HepG2 (cell line): ENCODE results near the gene POU5F1. TPM values are rescaled to one million over a fixed set of nuclear protein-coding genes. Genes with fewer than 3 reads are reported as not detected.

Experiments
- CC2D1A ChIP-seq: sonication (generic); formaldehyde crosslinking; IDR thresholded peaks from 2 replicates; pipeline ENCODE4 v1.8.1; 2023; ENCODE audit warnings: mild to moderate bottlenecking, missing genetic modification reagents
- CCDC6 ChIP-seq: sonication (generic); formaldehyde crosslinking; IDR thresholded peaks from 2 replicates; pipeline ENCODE4 v1.8.1; 2022; ENCODE audit warnings: mild to moderate bottlenecking, missing genetic modification reagents, moderate library complexity
- CHCHD3 ChIP-seq: sonication (generic); formaldehyde crosslinking; IDR thresholded peaks from 2 replicates; pipeline ENCODE4 v1.8.0; 2022; ENCODE audit warnings: mild to moderate bottlenecking, missing genetic modification reagents, moderate library complexity
- EHMT2 ChIP-seq: fragments of 200-600 bp; sonication (generic); IDR thresholded peaks from 2 replicates; pipeline ENCODE4 v1.7.0; 2017; ENCODE audit warnings: antibody characterized with exemption, low read depth, low read length, borderline replicate concordance
- ELF1 ChIP-seq: sonication (generic); formaldehyde crosslinking; IDR thresholded peaks from 2 replicates; pipeline ENCODE4 v1.4.0; 2020; ENCODE audit warnings: missing genetic modification reagents
- HNF4G ChIP-seq, 2 experiments: sonication (generic) in 1 of 2; formaldehyde crosslinking in 1 of 2; IDR thresholded peaks; 2 replicates each; pipeline versions ENCODE4 v1.4.0 to v1.6.1; 2011 to 2020; ENCODE audit warnings: borderline replicate concordance in 2 of 2, low read depth in 2 of 2, mild to moderate bottlenecking in 2 of 2, low read length in 1 of 2, missing genetic modification reagents in 1 of 2, moderate library complexity in 1 of 2
- LBX2 ChIP-seq: sonication (generic); formaldehyde crosslinking; IDR thresholded peaks from 2 replicates; pipeline ENCODE4 v1.5.0; 2020; ENCODE audit warnings: missing genetic modification reagents, mild to moderate bottlenecking, borderline replicate concordance
- MTA3 ChIP-seq: sonication (generic); formaldehyde crosslinking; IDR thresholded peaks from 2 replicates; pipeline ENCODE4 v1.4.0; 2020; ENCODE audit warnings: missing genetic modification reagents
- NPAS2 ChIP-seq: sonication (generic); formaldehyde crosslinking; IDR thresholded peaks from 2 replicates; pipeline ENCODE4 v1.8.0; 2022; ENCODE audit warnings: mild to moderate bottlenecking, missing genetic modification reagents, borderline replicate concordance
- PBX2 ChIP-seq: IDR thresholded peaks from 2 replicates; pipeline ENCODE4 v1.6.1; 2016; ENCODE audit warnings: control low read depth
- TBP ChIP-seq: sonication (generic); formaldehyde crosslinking; IDR thresholded peaks from 2 replicates; pipeline ENCODE4 v1.5.0; 2020; ENCODE audit warnings: missing genetic modification reagents
- YEATS4 ChIP-seq: sonication (generic); formaldehyde crosslinking; IDR thresholded peaks from 2 replicates; pipeline ENCODE4 v1.4.0; 2020; ENCODE audit warnings: missing genetic modification reagents, borderline replicate concordance
- ZFP36L1 ChIP-seq: sonication (generic); formaldehyde crosslinking; IDR thresholded peaks from 2 replicates; pipeline ENCODE4 v1.8.0; 2022; ENCODE audit warnings: mild to moderate bottlenecking, missing genetic modification reagents, moderate library complexity
- ZNF235 ChIP-seq: sonication (generic); formaldehyde crosslinking; IDR thresholded peaks from 2 replicates; pipeline ENCODE4 v1.8.1; 2023; ENCODE audit warnings: mild to moderate bottlenecking, missing genetic modification reagents, borderline replicate concordance
- ZNF274 ChIP-seq: sonication (generic); formaldehyde crosslinking; IDR thresholded peaks from 2 replicates; pipeline ENCODE4 v1.5.1; 2020; ENCODE audit warnings: mild to moderate bottlenecking, missing genetic modification reagents
- ZNF30 ChIP-seq: sonication (generic); formaldehyde crosslinking; IDR thresholded peaks from 2 replicates; pipeline ENCODE4 v1.5.0; 2020; ENCODE audit warnings: mild to moderate bottlenecking, missing genetic modification reagents
- ZNF704 ChIP-seq: sonication (generic); formaldehyde crosslinking; IDR thresholded peaks from 2 replicates; pipeline ENCODE4 v1.8.1; 2023; ENCODE audit warnings: mild to moderate bottlenecking, inconsistent platforms, moderate library complexity, missing genetic modification reagents, borderline replicate concordance
- ZNF766 ChIP-seq: sonication (generic); formaldehyde crosslinking; IDR thresholded peaks from 2 replicates; pipeline ENCODE4 v1.5.0; 2020; ENCODE audit warnings: missing genetic modification reagents, borderline replicate concordance
- ZSCAN30 ChIP-seq: sonication (generic); formaldehyde crosslinking; IDR thresholded peaks from 2 replicates; pipeline ENCODE4 v1.5.0; 2020; ENCODE audit warnings: mild to moderate bottlenecking, missing genetic modification reagents
- polyA plus RNA-seq, 8 experiments: library from polyadenylated mRNA; depleted of rRNA in 3 of 8; stranded (reverse) in 7 of 8; unstranded in 1 of 8; fragments of >200 nt; fragmentation: Illumina TruSeq in 4 of 8; extraction: Trizol in 4 of 8; gene quantifications; 2 replicates each; pipeline versions ENCODE4 v1.2.1 to v1.2.3, GENCODE V29; 2011 to 2016; ENCODE audit warnings: low read depth in 4 of 8, missing spikeins in 1 of 8, mixed read lengths in 1 of 8; ENCODE audit not compliant: insufficient read depth in 1 of 8
- total RNA-seq, 5 experiments: library from RNA; depleted of rRNA; stranded (reverse); fragments of >200 nt; fragmentation: Illumina TruSeq; extraction: Trizol; gene quantifications; 2 replicates each; pipeline ENCODE4 v1.2.3, GENCODE V29; 2016; ENCODE audit warnings: low read depth in 1 of 5
- TF ChIP-seq, protein P1 (sequence below): sonication (generic); formaldehyde crosslinking; IDR thresholded peaks from 2 replicates; pipeline ENCODE4 v1.5.0; 2020; ENCODE audit warnings: missing genetic modification reagents
- TF ChIP-seq, protein P2 (sequence below): sonication (generic); formaldehyde crosslinking; IDR thresholded peaks from 2 replicates; pipeline ENCODE4 v1.4.0; 2020; ENCODE audit warnings: missing genetic modification reagents
- TF ChIP-seq, protein P3 (sequence below): sonication (generic); formaldehyde crosslinking; IDR thresholded peaks from 2 replicates; pipeline ENCODE4 v1.4.0; 2020; ENCODE audit warnings: missing genetic modification reagents

Gene POU5F1
- total and polyA plus RNA-seq, 2 of the 13 experiments (the other 11 are each of a cell fraction or from before 2014, with no cell fraction given) = 2.5 to 7.2 TPM

DNA sequence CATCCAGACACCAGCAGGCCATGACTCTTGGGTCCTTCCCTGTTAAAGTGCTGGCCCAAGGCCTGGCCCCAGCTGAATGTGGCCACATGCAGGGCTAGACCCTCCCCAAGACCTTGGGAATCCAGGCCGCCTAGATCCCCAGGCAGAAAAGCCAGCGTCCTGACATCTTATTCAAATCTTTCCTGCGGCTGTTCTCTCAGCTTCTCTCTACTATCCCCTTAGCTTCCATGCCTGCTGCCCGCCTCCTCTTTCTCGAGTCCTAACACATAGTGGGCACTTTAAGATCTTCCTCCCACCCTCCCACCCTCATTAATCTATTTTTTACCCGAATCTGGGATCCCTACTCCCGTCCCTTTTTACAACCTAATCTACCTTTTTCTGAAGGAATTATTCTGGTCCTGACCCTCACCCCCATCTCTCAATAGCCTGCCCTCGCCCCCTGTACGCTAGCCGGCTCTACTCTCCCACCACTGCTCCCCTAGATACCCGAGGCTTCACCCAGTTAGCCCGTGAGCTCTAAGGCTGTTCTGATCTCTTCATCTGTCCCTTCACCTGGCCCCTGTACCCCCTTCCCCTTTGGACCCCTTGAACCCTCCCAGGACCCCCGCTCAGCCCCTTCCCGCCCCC lies 12.9 kb downstream of the POU5F1 start, which contains the start of gene CCHCR1 (continued):
- TF ChIP-seq TBP (CRISPR knock-in tag) = no peak
- TF ChIP-seq, protein P1, sequence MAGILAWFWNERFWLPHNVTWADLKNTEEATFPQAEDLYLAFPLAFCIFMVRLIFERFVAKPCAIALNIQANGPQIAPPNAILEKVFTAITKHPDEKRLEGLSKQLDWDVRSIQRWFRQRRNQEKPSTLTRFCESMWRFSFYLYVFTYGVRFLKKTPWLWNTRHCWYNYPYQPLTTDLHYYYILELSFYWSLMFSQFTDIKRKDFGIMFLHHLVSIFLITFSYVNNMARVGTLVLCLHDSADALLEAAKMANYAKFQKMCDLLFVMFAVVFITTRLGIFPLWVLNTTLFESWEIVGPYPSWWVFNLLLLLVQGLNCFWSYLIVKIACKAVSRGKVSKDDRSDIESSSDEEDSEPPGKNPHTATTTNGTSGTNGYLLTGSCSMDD (CRISPR knock-in tag) = no peak
- TF ChIP-seq ZSCAN30 = no peak
- no peak for TF ChIP-seq HNF4G (IDR thresholded peaks at IDR 0.05; ENCODE audit: borderline replicate concordance, low read depth, low read length)
- TF ChIP-seq HNF4G (CRISPR knock-in tag; IDR thresholded peaks at IDR 0.05; ENCODE audit: borderline replicate concordance, low read depth) = no peak
- TF ChIP-seq, protein P2, sequence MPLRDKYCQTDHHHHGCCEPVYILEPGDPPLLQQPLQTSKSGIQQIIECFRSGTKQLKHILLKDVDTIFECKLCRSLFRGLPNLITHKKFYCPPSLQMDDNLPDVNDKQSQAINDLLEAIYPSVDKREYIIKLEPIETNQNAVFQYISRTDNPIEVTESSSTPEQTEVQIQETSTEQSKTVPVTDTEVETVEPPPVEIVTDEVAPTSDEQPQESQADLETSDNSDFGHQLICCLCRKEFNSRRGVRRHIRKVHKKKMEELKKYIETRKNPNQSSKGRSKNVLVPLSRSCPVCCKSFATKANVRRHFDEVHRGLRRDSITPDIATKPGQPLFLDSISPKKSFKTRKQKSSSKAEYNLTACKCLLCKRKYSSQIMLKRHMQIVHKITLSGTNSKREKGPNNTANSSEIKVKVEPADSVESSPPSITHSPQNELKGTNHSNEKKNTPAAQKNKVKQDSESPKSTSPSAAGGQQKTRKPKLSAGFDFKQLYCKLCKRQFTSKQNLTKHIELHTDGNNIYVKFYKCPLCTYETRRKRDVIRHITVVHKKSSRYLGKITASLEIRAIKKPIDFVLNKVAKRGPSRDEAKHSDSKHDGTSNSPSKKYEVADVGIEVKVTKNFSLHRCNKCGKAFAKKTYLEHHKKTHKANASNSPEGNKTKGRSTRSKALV = no peak
- TF ChIP-seq YEATS4 (CRISPR knock-in tag) = no peak
- 0 out of 2 replicates have a peak, but pooled peaks have one; percentile 60 for TF ChIP-seq CHCHD3 (CRISPR knock-in tag)
- TF ChIP-seq EHMT2 = no peak
- TF ChIP-seq ZNF766 (CRISPR knock-in tag) = no peak
- 0 out of 2 replicates have a peak, but pooled peaks have one; percentile 17 for TF ChIP-seq LBX2 (CRISPR knock-in tag)
- no peak for TF ChIP-seq PBX2 (CRISPR knock-in tag)
- no peak for TF ChIP-seq ZFP36L1 (CRISPR knock-in tag)
- TF ChIP-seq ZNF235 = no peak
- TF ChIP-seq CCDC6 (CRISPR knock-in tag) = 0 out of 2 replicates have a peak, but pooled peaks have one; percentile 5
- no peak for TF ChIP-seq ELF1 (CRISPR knock-in tag)
- TF ChIP-seq ZNF274 (CRISPR knock-in tag) = 0 out of 2 replicates have a peak, but pooled peaks have one; percentile 45
- TF ChIP-seq ZNF704 (CRISPR knock-in tag) = no peak
- no peak for TF ChIP-seq ZNF30 (CRISPR knock-in tag)
- no peak for TF ChIP-seq NPAS2 (CRISPR knock-in tag)
- no peak for TF ChIP-seq MTA3
- TF ChIP-seq, protein P3, sequence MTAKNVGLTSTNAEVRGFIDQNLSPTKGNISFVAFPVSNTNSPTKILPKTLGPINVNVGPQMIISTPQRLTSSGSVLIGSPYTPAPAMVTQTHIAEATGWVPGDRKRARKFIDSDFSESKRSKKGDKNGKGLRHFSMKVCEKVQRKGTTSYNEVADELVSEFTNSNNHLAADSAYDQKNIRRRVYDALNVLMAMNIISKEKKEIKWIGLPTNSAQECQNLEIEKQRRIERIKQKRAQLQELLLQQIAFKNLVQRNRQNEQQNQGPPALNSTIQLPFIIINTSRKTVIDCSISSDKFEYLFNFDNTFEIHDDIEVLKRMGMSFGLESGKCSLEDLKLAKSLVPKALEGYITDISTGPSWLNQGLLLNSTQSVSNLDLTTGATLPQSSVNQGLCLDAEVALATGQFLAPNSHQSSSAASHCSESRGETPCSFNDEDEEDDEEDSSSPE = no peak
- TF ChIP-seq CC2D1A = peak; percentile 31; the same call in 1 of the 2 replicates
